Body of pancreas (tissue), 4 donors: Measurements from ENCODE around the gene GCNA. TPM values are rescaled to one million over a fixed set of nuclear protein-coding genes. Genes with fewer than 3 reads are reported as not detected.

Source experiments
- ATAC-seq: fragments of 150-250 bp; one replicate; pipeline ENCODE4 v1.9.1; 2016
- DNase-seq, 4 donors: peaks; one replicate each; pipeline ENCODE4 v3.0.0-alpha.2; 2019
- H3K27ac ChIP-seq, 4 donors: fragments of 200-600 bp; sonication (generic); 1 replicate in 3 of 4; 2 replicates in 1 of 4; pipeline versions ENCODE4 v1.5.1 to v1.6.1; 2016 to 2019; ENCODE audit warnings: mild to moderate bottlenecking in 1 of 4, mixed read lengths in 1 of 4, moderate library complexity in 1 of 4
- H3K27me3 ChIP-seq, 2 donors: fragments of 200-600 bp; sonication (generic); one replicate each; pipeline ENCODE4 v1.6.0; 2016; ENCODE audit warnings: mild to moderate bottlenecking in 1 of 2
- H3K36me3 ChIP-seq, 2 donors: fragments of 200-600 bp; sonication (generic); replicated peaks in 1 of 2; 2 replicates each; pipeline ENCODE4 v1.5.1; 2016; ENCODE audit warnings: low read depth in 2 of 2; ENCODE audit not compliant: insufficient read depth in 1 of 2
- H3K4me1 ChIP-seq: fragments of 200-600 bp; sonication (generic); one replicate; pipeline ENCODE4 v1.6.0; 2016
- H3K4me3 ChIP-seq, 2 donors: fragments of 200-600 bp; sonication (generic); 1 replicate in 1 of 2; 2 replicates in 1 of 2; pipeline ENCODE4 v1.5.1; 2016 to 2019
- H3K9me3 ChIP-seq, 3 donors: fragments of 200-600 bp; sonication (generic); 1 replicate in 2 of 3; 2 replicates in 1 of 3; pipeline ENCODE4 v1.5.1; 2016
- POLR2A ChIP-seq, 3 donors: fragments of 450-650 bp; IDR thresholded peaks; one replicate each; pipeline ENCODE4 v1.6.1; 2016; ENCODE audit warnings: antibody characterized with exemption in 3 of 3, mild to moderate bottlenecking in 2 of 3
- WGBS, 2 donors: methylation state at CpG; one replicate each; pipeline ENCODE4 v1.1.5; 2017; 5-methylcytosine and 5-hydroxymethylcytosine counted together
- intact Hi-C: fragments of 100-400 bp; cut with DNase I; formaldehyde crosslinking; loops from one replicate; pipeline ENCODE4 v1.15.1; 2023
- total RNA-seq, 2 donors: library from RNA; depleted of rRNA; stranded (reverse); fragments of >200 nt; gene quantifications; one replicate each; pipeline ENCODE4 v1.1.0, GENCODE V29; 2016
- TF ChIP-seq, protein P1 (sequence below), 7 experiments: fragments of 450-650 bp in 4 of 7; fragments of 200-600 bp in 3 of 7; sonication (generic) in 3 of 7; IDR thresholded peaks; one replicate each; pipeline ENCODE4 v1.5.1; 2016 to 2019; ENCODE audit warnings: antibody characterized with exemption in 7 of 7

Gene GCNA
- total RNA-seq, 2 donors from 2014 or later, result 3.6 to 6.9 TPM

DNA sequence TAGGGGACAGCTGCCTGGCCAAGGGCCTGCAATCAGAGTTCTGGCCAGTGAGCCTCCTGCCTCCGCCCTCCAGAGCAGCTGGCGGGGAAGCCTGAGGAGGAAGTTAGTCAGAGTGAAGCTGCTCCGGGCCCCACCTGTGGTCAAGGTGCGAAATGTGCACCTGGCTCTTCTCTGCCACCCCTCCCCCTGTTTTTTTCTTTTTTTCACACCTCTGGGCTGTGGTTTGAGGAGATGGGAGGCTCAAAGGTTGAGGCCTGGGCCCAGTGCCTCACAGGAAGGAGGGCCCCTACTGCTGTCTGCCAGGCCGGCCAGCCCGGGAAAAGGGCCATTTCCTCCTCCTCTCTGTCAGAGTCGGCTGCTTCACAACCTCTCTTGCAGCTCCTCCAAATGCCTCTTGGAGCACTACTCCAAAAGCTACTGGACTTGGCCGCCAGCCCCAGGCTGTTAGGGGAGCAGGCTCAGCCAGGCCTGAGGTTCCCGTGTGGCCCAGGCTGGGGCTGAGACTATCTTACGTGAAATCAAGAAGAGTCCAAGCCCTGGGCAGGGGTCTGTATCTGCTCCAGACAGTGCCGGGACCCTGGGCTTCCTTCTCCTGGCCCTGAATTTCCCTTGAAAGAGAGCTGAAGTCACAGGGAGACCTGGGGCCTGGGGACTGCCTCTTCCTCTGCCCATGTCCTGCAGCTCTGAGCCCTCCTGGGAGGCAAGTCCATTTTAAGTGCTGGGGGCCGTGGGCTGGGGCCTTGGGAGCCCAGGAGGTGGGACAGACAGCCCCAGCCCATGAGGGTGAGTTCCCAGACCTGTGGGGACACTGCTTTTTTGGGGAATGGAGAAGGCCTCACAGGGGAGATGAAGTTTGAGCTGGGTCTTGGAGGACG lies 44.6 kb downstream of the GCNA start:
- 16 to 43% methylated on average over 6 to 7 of the region's 13 CpGs for WGBS, 2 donors
- H3K9me3 ChIP-seq, result no peaks in the 10 kb centered on the region
- no peaks in the 10 kb centered on the region for H3K27me3 ChIP-seq
- peak in 2 of 3 donors; percentile 9 to 15 for TF ChIP-seq POLR2A (IDR thresholded peaks at IDR 0.05)
- TF ChIP-seq, protein P1, sequence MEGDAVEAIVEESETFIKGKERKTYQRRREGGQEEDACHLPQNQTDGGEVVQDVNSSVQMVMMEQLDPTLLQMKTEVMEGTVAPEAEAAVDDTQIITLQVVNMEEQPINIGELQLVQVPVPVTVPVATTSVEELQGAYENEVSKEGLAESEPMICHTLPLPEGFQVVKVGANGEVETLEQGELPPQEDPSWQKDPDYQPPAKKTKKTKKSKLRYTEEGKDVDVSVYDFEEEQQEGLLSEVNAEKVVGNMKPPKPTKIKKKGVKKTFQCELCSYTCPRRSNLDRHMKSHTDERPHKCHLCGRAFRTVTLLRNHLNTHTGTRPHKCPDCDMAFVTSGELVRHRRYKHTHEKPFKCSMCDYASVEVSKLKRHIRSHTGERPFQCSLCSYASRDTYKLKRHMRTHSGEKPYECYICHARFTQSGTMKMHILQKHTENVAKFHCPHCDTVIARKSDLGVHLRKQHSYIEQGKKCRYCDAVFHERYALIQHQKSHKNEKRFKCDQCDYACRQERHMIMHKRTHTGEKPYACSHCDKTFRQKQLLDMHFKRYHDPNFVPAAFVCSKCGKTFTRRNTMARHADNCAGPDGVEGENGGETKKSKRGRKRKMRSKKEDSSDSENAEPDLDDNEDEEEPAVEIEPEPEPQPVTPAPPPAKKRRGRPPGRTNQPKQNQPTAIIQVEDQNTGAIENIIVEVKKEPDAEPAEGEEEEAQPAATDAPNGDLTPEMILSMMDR (IDR thresholded peaks at IDR 0.05), result peak in 5 of 7 experiments; percentile 9 to 32 (median 25)
- no peak overlapping the region for H3K4me3 ChIP-seq
- H3K4me1 ChIP-seq, result peaks cover 13% of the 10 kb centered on the region
- H3K36me3 ChIP-seq, result no peaks in the 10 kb centered on the region
- intact Hi-C loops, result no loop called here
- ATAC-seq (peak; percentile 82), DNase-seq (peak; percentile 58 to 83 (median 70))
- peak overlapping the region; percentile 10 to 77 (median 59) for H3K27ac ChIP-seq

- peaks cover 13% of the 10 kb centered on the region for H3K4me1 ChIP-seq
- no peak overlapping the region for H3K27ac ChIP-seq
- H3K9me3 ChIP-seq, result no peaks in the 10 kb centered on the region
- no peak for ATAC-seq
- no peaks in the 10 kb centered on the region for H3K36me3 ChIP-seq
- H3K27me3 ChIP-seq, result no peaks in the 10 kb centered on the region
- WGBS, 2 donors, result 93% methylated on average over 3 of the region's 3 CpGs; no CpG with 5 or more reads in 1 of the 2 donors
- TF ChIP-seq, protein P1 (IDR thresholded peaks at IDR 0.05), result no peak
- TF ChIP-seq POLR2A (IDR thresholded peaks at IDR 0.05), result no peak
- intact Hi-C loops, result no loop called here
- H3K4me3 ChIP-seq, result no peak overlapping the region
- no peak for DNase-seq
Observed at GRCh38 chrX:71623714-71624113, 45.5 kb downstream of the GCNA start.

DNA sequence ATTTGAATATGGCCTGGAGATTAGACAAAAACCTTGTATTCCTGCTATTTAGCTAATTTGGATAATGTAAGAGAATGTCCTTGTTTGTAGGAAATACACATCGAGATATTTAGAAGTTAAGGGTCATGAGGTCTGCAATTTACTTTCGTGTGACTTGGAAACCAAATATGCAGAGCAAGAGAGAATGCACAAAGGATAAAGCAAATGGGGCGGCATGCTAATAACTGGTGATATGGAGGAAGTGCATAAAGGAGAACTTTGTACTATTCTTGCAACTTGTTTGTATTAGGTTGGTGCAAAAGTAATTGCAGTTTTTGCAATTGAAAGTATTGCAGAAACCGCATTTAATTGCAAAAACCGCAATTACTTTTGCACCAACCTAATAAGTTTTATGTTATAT lies 47.2 kb downstream of the GCNA start:
- Histone ChIP-seq H3K27me3 (no peaks in the 10 kb centered on the region), H3K36me3 (no peaks in the 10 kb centered on the region), H3K4me1 (peaks cover 13% of the 10 kb centered on the region), H3K9me3 (no peaks in the 10 kb centered on the region), H3K4me3 (no peak overlapping the region), H3K27ac (no peak overlapping the region)
- WGBS, 2 donors, result 88% methylated on average over 5 of the region's 5 CpGs
- ATAC-seq (no peak), DNase-seq (no peak)
- intact Hi-C loops, result no loop called here
- TF ChIP-seq POLR2A (IDR thresholded peaks at IDR 0.05), result no peak
- TF ChIP-seq, protein P1 (IDR thresholded peaks at IDR 0.05), result no peak

GRCh38 chrX:71626576-71626975 lies 48.3 kb downstream of the GCNA start:
- DNase-seq (no peak), ATAC-seq (no peak)
- H3K4me3 ChIP-seq, result no peak overlapping the region
- intact Hi-C loops, result no loop called here
- TF ChIP-seq, protein P1 (IDR thresholded peaks at IDR 0.05), result no peak
- no peak for TF ChIP-seq POLR2A (IDR thresholded peaks at IDR 0.05)
- H3K27ac ChIP-seq, result no peak overlapping the region
- H3K27me3 ChIP-seq, result no peaks in the 10 kb centered on the region
- H3K36me3 ChIP-seq, result no peaks in the 10 kb centered on the region
- H3K4me1 ChIP-seq, result peaks cover 13% of the 10 kb centered on the region
- WGBS, 2 donors, result 80% methylated on average over 6 of the region's 6 CpGs; no CpG with 5 or more reads in 1 of the 2 donors
- no peaks in the 10 kb centered on the region for H3K9me3 ChIP-seq
